HepG2 (cell line): ENCODE results near the gene NUDT22. TPM values are rescaled to one million over a fixed set of nuclear protein-coding genes. Genes with fewer than 3 reads are reported as not detected.

ENCODE experiments used
- ATAC-seq: fragments of 200-7000 bp; cut with Tn5 transposase; 3 replicates; pipeline ENCODE4 v1.9.1; 2020; ENCODE audit warnings: mild to moderate bottlenecking, moderate library complexity
- BruUV-seq: library from RNA; stranded (reverse); fragments of 400-500 nt; replicated peaks from 2 replicates; lab custom pipeline; 2021; lab: Mats Ljungman, UMichigan
- CTCF ChIA-PET: fragments of 300-600 bp; formaldehyde crosslinking; extraction: SDS; loops from one replicate; lab custom pipeline; 2021; ENCODE audit warnings: low total read pairs, inconsistent platforms, low intra/inter-chr PET ratio; lab: Yijun Ruan, JAX
- POLR2A ChIA-PET: fragments of 350-600 bp; sonication (Branson Sonifier 250); formaldehyde crosslinking; loops from one replicate; lab custom pipeline; 2020; ENCODE audit warnings: antibody characterized with exemption, inconsistent platforms; lab: Yijun Ruan, JAX
- DNase-seq: peaks from one replicate; pipeline ENCODE4 v3.0.0-alpha.2; 2015; ENCODE audit warnings: low spot score
- FAIRE-seq: peaks from 3 replicates; lab custom pipeline; 2011; peaks lifted over from hg19 to GRCh38; lab: Jason Lieb, UNC
- H2AFZ ChIP-seq: one replicate; pipeline ENCODE4 v1.6.1; 2011; ENCODE audit warnings: low read length, inconsistent platforms
- H3K27ac ChIP-seq: fragments of 300-600 bp; 3 replicates; pipeline ENCODE4 v1.8.0; 2011; ENCODE audit warnings: mixed run types, mild to moderate bottlenecking, mixed read lengths, low read length, inconsistent platforms; ENCODE audit not compliant: insufficient read depth; ENCODE audit errors: extremely low read length
- H3K27me3 ChIP-seq, 2 experiments: fragments of 200-600 bp in 1 of 2; 2 replicates in 1 of 2; 3 replicates in 1 of 2; pipeline versions ENCODE4 v1.6.0 to v1.8.0; 2011; ENCODE audit warnings: low read length in 2 of 2, mild to moderate bottlenecking in 2 of 2, moderate library complexity in 2 of 2, inconsistent platforms in 1 of 2; ENCODE audit not compliant: insufficient read depth in 2 of 2, control insufficient read depth in 1 of 2
- H3K36me3 ChIP-seq, 2 experiments: fragments of 200-600 bp in 1 of 2; replicated peaks in 1 of 2; 2 replicates in 1 of 2; 3 replicates in 1 of 2; pipeline versions ENCODE4 v1.5.1 to v1.8.0; 2011; ENCODE audit warnings: low read length in 2 of 2, inconsistent platforms in 1 of 2; ENCODE audit not compliant: insufficient read depth in 2 of 2, control insufficient read depth in 1 of 2
- H3K4me1 ChIP-seq: 2 replicates; pipeline ENCODE4 v1.5.1; 2012; ENCODE audit warnings: low read length, inconsistent platforms; ENCODE audit not compliant: insufficient read depth
- H3K4me2 ChIP-seq: 2 replicates; pipeline ENCODE4 v1.6.0; 2011; ENCODE audit warnings: low read depth, low read length, inconsistent platforms
- H3K4me3 ChIP-seq, 3 experiments: fragments of 200-600 bp in 1 of 3; sonication (generic), shearing (Covaris generic) in 1 of 3; replicated peaks in 1 of 3; 2 replicates each; pipeline ENCODE4 v1.5.1; 2011 to 2016; ENCODE audit warnings: low read length in 3 of 3, inconsistent platforms in 2 of 3, low read depth in 2 of 3, mild to moderate bottlenecking in 2 of 3, control low read depth in 1 of 3, mixed read lengths in 1 of 3; ENCODE audit not compliant: insufficient read depth in 1 of 3
- H3K79me2 ChIP-seq: one replicate; pipeline ENCODE4 v1.6.1; 2011; ENCODE audit warnings: low read length, inconsistent platforms; ENCODE audit not compliant: insufficient read depth
- H3K9ac ChIP-seq: 2 replicates; pipeline ENCODE4 v1.6.0; 2011; ENCODE audit warnings: mild to moderate bottlenecking, low read depth, low read length, inconsistent platforms; ENCODE audit not compliant: insufficient read depth
- H3K9me3 ChIP-seq: 2 replicates; pipeline ENCODE4 v1.5.1; 2012; ENCODE audit warnings: mild to moderate bottlenecking, low read length
- H4K20me1 ChIP-seq: 2 replicates; pipeline ENCODE4 v1.6.0; 2011; ENCODE audit warnings: inconsistent platforms, mild to moderate bottlenecking, low read length, moderate library complexity; ENCODE audit not compliant: insufficient read depth
- ATRX ChIP-seq: sonication (generic); formaldehyde crosslinking; IDR thresholded peaks from 2 replicates; pipeline ENCODE4 v1.4.0; 2020; ENCODE audit warnings: missing genetic modification reagents, borderline replicate concordance
- JUND ChIP-seq: sonication (generic); formaldehyde crosslinking; IDR thresholded peaks from 2 replicates; pipeline ENCODE4 v1.8.0; 2022; ENCODE audit warnings: mild to moderate bottlenecking, missing genetic modification reagents
- KAT7 ChIP-seq: IDR thresholded peaks from 2 replicates; pipeline ENCODE4 v1.6.1; 2018; ENCODE audit warnings: borderline replicate concordance, missing compliant biosample characterization
- MYC ChIP-seq: sonication (generic); formaldehyde crosslinking; IDR thresholded peaks from 2 replicates; pipeline ENCODE4 v1.9.0; 2021; ENCODE audit warnings: missing genetic modification reagents, borderline replicate concordance
- RFX3 ChIP-seq: IDR thresholded peaks from 2 replicates; pipeline ENCODE4 v1.6.1; 2016; ENCODE audit warnings: missing biosample characterization, missing genetic modification reagents
- RXRA ChIP-seq: sonication (generic); formaldehyde crosslinking; IDR thresholded peaks from 2 replicates; pipeline ENCODE4 v1.5.1; 2020; ENCODE audit warnings: missing genetic modification reagents
- SIX1 ChIP-seq: sonication (generic); formaldehyde crosslinking; IDR thresholded peaks from 2 replicates; pipeline ENCODE4 v1.4.0; 2020; ENCODE audit warnings: missing genetic modification reagents, borderline replicate concordance
- SP5 ChIP-seq: IDR thresholded peaks from 2 replicates; pipeline ENCODE4 v1.6.1; 2016; ENCODE audit warnings: low read depth, borderline replicate concordance
- ZBTB42 ChIP-seq: sonication (generic); formaldehyde crosslinking; IDR thresholded peaks from 2 replicates; pipeline ENCODE4 v1.5.0; 2020; ENCODE audit warnings: mild to moderate bottlenecking, missing genetic modification reagents
- ZFAT ChIP-seq: sonication (generic); formaldehyde crosslinking; conservative IDR thresholded peaks from 2 replicates; pipeline ENCODE4 v1.8.1; 2023; ENCODE audit warnings: missing genetic modification reagents, inconsistent platforms
- ZNF3 ChIP-seq: IDR thresholded peaks from 2 replicates; pipeline ENCODE4 v1.7.0; 2017; ENCODE audit warnings: inconsistent platforms
- ZNF367 ChIP-seq: sonication (generic); formaldehyde crosslinking; IDR thresholded peaks from 2 replicates; pipeline ENCODE4 v1.4.0; 2020; ENCODE audit warnings: missing genetic modification reagents, borderline replicate concordance
- ZNF614 ChIP-seq: IDR thresholded peaks from 2 replicates; pipeline ENCODE4 v1.6.1; 2018; ENCODE audit warnings: missing biosample characterization, missing genetic modification reagents, inconsistent platforms, borderline replicate concordance
- ZNF724P ChIP-seq: sonication (generic); formaldehyde crosslinking; IDR thresholded peaks from 2 replicates; pipeline ENCODE4 v1.8.0; 2022; ENCODE audit warnings: missing genetic modification reagents, borderline replicate concordance
- ZSCAN9 ChIP-seq: IDR thresholded peaks from 2 replicates; pipeline ENCODE4 v1.6.1; 2016; ENCODE audit warnings: borderline replicate concordance
- WGBS: methylation state at CpG from one replicate; pipeline ENCODE4 v1.1.6; 2017; ENCODE audit warnings: low lambda C conversion rate; 5-methylcytosine and 5-hydroxymethylcytosine counted together
- in situ Hi-C: cut with HindIII; loops from 2 replicates; pipeline ENCODE4 v1.10.0; 2017; ENCODE audit warnings: low pct_unique_long_range_greater_than_20kb; ENCODE audit not compliant: extremely low pct_ligation_motif_present
- intact Hi-C: fragments of 100-400 bp; cut with micrococcal nuclease; formaldehyde crosslinking; loops from one replicate; pipeline ENCODE4 v1.10.0; 2022; ENCODE audit not compliant: unreplicated experiment
- polyA plus RNA-seq, 8 experiments: library from polyadenylated mRNA; depleted of rRNA in 3 of 8; stranded (reverse) in 7 of 8; unstranded in 1 of 8; fragments of >200 nt; fragmentation: Illumina TruSeq in 4 of 8; extraction: Trizol in 4 of 8; gene quantifications; 2 replicates each; pipeline versions ENCODE4 v1.2.1 to v1.2.3, GENCODE V29; 2011 to 2016; ENCODE audit warnings: low read depth in 4 of 8, missing spikeins in 1 of 8, mixed read lengths in 1 of 8; ENCODE audit not compliant: insufficient read depth in 1 of 8
- total RNA-seq, 5 experiments: library from RNA; depleted of rRNA; stranded (reverse); fragments of >200 nt; fragmentation: Illumina TruSeq; extraction: Trizol; gene quantifications; 2 replicates each; pipeline ENCODE4 v1.2.3, GENCODE V29; 2016; ENCODE audit warnings: low read depth in 1 of 5
- TF ChIP-seq, protein P1 (sequence below): sonication (generic); formaldehyde crosslinking; IDR thresholded peaks from 2 replicates; pipeline ENCODE4 v1.4.0; 2020; ENCODE audit warnings: missing genetic modification reagents
- TF ChIP-seq, protein P2 (sequence below): sonication (generic); formaldehyde crosslinking; IDR thresholded peaks from 2 replicates; pipeline ENCODE4 v1.5.0; 2020; ENCODE audit warnings: missing genetic modification reagents
- TF ChIP-seq, protein P3 (sequence below): conservative IDR thresholded peaks from 2 replicates; pipeline ENCODE4 v1.6.1; 2018; ENCODE audit warnings: missing genetic modification reagents
- TF ChIP-seq, protein P4 (sequence below): sonication (generic); formaldehyde crosslinking; IDR thresholded peaks from 2 replicates; pipeline ENCODE4 v1.8.1; 2023; ENCODE audit warnings: mild to moderate bottlenecking, missing genetic modification reagents
- TF ChIP-seq, protein P5 (sequence below): sonication (generic); formaldehyde crosslinking; IDR thresholded peaks from 2 replicates; pipeline ENCODE4 v1.5.1; 2020; ENCODE audit warnings: missing genetic modification reagents, mild to moderate bottlenecking, borderline replicate concordance

The NUDT22 gene
- total and polyA plus RNA-seq, 2 of the 13 experiments (the other 11 are each of a cell fraction or from before 2014, with no cell fraction given) = 33.5 to 39.8 TPM

DNA sequence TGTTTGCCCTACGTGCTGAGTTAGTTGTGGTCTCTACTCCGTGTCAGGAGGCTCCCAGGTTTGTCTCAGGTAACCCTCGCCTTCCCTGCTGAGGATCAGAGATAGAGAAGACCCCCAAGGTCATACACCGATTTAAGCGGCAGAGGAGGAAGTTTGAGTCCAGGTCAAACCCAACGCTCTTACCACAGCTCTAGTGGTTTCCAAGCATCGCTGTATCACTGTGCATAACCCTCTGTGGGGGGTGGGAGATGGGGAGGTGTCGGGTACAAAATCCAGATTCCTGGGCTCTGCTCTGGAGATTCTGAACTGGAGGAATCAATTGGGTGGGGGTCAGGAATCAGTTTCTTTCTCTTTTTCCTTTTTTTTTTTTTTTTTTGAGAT, 4.9 kb downstream of the NUDT22 start:
- H3K4me2 ChIP-seq = peak overlapping the region; percentile 88
- WGBS = 13% methylated on average over 2 of the region's 8 CpGs
- peak overlapping the region; percentile 94 to 96 (median 95) for H3K4me3 ChIP-seq
- TF ChIP-seq ZNF3 = no peak
- no peak for TF ChIP-seq ZNF367 (CRISPR knock-in tag)
- no peak for TF ChIP-seq SP5
- TF ChIP-seq, protein P1, sequence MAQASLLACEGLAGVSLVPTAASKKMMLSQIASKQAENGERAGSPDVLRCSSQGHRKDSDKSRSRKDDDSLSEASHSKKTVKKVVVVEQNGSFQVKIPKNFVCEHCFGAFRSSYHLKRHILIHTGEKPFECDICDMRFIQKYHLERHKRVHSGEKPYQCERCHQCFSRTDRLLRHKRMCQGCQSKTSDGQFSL = no peak
- TF ChIP-seq, protein P2, sequence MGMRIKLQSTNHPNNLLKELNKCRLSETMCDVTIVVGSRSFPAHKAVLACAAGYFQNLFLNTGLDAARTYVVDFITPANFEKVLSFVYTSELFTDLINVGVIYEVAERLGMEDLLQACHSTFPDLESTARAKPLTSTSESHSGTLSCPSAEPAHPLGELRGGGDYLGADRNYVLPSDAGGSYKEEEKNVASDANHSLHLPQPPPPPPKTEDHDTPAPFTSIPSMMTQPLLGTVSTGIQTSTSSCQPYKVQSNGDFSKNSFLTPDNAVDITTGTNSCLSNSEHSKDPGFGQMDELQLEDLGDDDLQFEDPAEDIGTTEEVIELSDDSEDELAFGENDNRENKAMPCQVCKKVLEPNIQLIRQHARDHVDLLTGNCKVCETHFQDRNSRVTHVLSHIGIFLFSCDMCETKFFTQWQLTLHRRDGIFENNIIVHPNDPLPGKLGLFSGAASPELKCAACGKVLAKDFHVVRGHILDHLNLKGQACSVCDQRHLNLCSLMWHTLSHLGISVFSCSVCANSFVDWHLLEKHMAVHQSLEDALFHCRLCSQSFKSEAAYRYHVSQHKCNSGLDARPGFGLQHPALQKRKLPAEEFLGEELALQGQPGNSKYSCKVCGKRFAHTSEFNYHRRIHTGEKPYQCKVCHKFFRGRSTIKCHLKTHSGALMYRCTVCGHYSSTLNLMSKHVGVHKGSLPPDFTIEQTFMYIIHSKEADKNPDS = no peak
- no peak for TF ChIP-seq KAT7 (CRISPR knock-in tag)
- TF ChIP-seq SIX1 = no peak
- TF ChIP-seq ATRX = no peak
- TF ChIP-seq ZNF614 = no peak
- TF ChIP-seq ZSCAN9 = no peak
- TF ChIP-seq, protein P3, sequence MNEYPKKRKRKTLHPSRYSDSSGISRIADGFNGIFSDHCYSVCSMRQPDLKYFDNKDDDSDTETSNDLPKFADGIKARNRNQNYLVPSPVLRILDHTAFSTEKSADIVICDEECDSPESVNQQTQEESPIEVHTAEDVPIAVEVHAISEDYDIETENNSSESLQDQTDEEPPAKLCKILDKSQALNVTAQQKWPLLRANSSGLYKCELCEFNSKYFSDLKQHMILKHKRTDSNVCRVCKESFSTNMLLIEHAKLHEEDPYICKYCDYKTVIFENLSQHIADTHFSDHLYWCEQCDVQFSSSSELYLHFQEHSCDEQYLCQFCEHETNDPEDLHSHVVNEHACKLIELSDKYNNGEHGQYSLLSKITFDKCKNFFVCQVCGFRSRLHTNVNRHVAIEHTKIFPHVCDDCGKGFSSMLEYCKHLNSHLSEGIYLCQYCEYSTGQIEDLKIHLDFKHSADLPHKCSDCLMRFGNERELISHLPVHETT (CRISPR knock-in tag) = no peak
- TF ChIP-seq, protein P4, sequence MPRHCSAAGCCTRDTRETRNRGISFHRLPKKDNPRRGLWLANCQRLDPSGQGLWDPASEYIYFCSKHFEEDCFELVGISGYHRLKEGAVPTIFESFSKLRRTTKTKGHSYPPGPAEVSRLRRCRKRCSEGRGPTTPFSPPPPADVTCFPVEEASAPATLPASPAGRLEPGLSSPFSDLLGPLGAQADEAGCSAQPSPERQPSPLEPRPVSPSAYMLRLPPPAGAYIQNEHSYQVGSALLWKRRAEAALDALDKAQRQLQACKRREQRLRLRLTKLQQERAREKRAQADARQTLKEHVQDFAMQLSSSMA = no peak
- no peak for TF ChIP-seq ZFAT (CRISPR knock-in tag)
- TF ChIP-seq, protein P5, sequence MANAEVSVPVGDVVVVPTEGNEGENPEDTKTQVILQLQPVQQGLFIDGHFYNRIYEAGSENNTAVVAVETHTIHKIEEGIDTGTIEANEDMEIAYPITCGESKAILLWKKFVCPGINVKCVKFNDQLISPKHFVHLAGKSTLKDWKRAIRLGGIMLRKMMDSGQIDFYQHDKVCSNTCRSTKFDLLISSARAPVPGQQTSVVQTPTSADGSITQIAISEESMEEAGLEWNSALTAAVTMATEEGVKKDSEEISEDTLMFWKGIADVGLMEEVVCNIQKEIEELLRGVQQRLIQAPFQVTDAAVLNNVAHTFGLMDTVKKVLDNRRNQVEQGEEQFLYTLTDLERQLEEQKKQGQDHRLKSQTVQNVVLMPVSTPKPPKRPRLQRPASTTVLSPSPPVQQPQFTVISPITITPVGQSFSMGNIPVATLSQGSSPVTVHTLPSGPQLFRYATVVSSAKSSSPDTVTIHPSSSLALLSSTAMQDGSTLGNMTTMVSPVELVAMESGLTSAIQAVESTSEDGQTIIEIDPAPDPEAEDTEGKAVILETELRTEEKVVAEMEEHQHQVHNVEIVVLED = no peak
- TF ChIP-seq JUND = no peak
- TF ChIP-seq MYC (CRISPR knock-in tag) = no peak
- no peak for TF ChIP-seq ZNF724P (CRISPR knock-in tag)
- TF ChIP-seq RXRA (CRISPR knock-in tag) = no peak
- TF ChIP-seq RFX3 (CRISPR knock-in tag) = no peak
- no peak for TF ChIP-seq ZBTB42 (CRISPR knock-in tag)
- TF ChIP-seq, all 625 proteins: peak for 0
- CTCF ChIA-PET = no interaction called here
- Histone ChIP-seq H3K36me3 (no peaks in the 10 kb centered on the region), H4K20me1 (no peaks in the 10 kb centered on the region), H3K27me3 (no peaks in the 10 kb centered on the region), H3K27ac (peak overlapping the region; percentile 75), H3K4me1 (peaks cover 64% of the 10 kb centered on the region), H3K79me2 (peaks cover 3% of the 10 kb centered on the region), H3K9me3 (no peaks in the 10 kb centered on the region), H3K9ac (peak overlapping the region; percentile 80), H2AFZ (no peak overlapping the region)
- DNase-seq (no peak), FAIRE-seq (peak; percentile 18), ATAC-seq (no peak)
- no TSS peak for BruUV-seq
- in situ Hi-C loops (no loop called here), intact Hi-C loops (no loop called here)
- POLR2A ChIA-PET = interaction anchor here (1.0 to 2.6 kb wide), 2 partner anchors 10 to 39 kb away, joined by 4 to 8 read pairs; partner anchors contain the start of gene FKBP2
